ENCODE results near the gene KCNJ10. TPM values are rescaled to one million over a fixed set of nuclear protein-coding genes. Genes with fewer than 3 reads are reported as not detected.
A peak's percentile ranks its signal among the peaks of the same experiment; 100 is the strongest.

KCNJ10 gene
- total and polyA plus RNA-seq, 2 of the 13 experiments (the other 11 are each of a cell fraction or from before 2014, with no cell fraction given), result 4.4 to 10.3 TPM

- TF ChIP-seq ZBED4 (CRISPR knock-in tag; IDR thresholded peaks at IDR 0.05; ENCODE audit: borderline replicate concordance) (no peak), ZNF773 (CRISPR knock-in tag; IDR thresholded peaks at IDR 0.05; ENCODE audit: borderline replicate concordance) (no peak), RBAK (CRISPR knock-in tag; IDR thresholded peaks at IDR 0.05) (no peak), ZGPAT (CRISPR knock-in tag; IDR thresholded peaks at IDR 0.05) (no peak), NFATC3 (CRISPR knock-in tag; IDR thresholded peaks at IDR 0.05) (no peak), AGO2 (optimal IDR thresholded peaks at IDR 0.05; ENCODE audit: low read depth, low read length) (no peak), ZHX2 (IDR thresholded peaks at IDR 0.05; ENCODE audit: low read depth) (no peak), ZHX2 (CRISPR knock-in tag; IDR thresholded peaks at IDR 0.05; ENCODE audit: borderline replicate concordance) (no peak), DPF2 (CRISPR knock-in tag; IDR thresholded peaks at IDR 0.05; ENCODE audit: borderline replicate concordance, low read depth) (no peak), POGZ (CRISPR knock-in tag; IDR thresholded peaks at IDR 0.05) (0 out of 2 replicates have a peak, but pooled peaks have one; percentile 16), GFI1 (CRISPR knock-in tag; IDR thresholded peaks at IDR 0.05; ENCODE audit: borderline replicate concordance) (no peak), ZNF841 (CRISPR knock-in tag; IDR thresholded peaks at IDR 0.05; ENCODE audit: borderline replicate concordance) (no peak), ZNF362 (CRISPR knock-in tag; IDR thresholded peaks at IDR 0.05; ENCODE audit: borderline replicate concordance) (no peak), POLR2A (IDR thresholded peaks at IDR 0.05; ENCODE audit: insufficient read depth in 1 of 2, low read depth in 2 of 2, low read length in 2 of 2) (peak in 1 of 2 experiments; percentile 73; a peak in 2 of 4 replicates)
- TF ChIP-seq, protein P1, sequence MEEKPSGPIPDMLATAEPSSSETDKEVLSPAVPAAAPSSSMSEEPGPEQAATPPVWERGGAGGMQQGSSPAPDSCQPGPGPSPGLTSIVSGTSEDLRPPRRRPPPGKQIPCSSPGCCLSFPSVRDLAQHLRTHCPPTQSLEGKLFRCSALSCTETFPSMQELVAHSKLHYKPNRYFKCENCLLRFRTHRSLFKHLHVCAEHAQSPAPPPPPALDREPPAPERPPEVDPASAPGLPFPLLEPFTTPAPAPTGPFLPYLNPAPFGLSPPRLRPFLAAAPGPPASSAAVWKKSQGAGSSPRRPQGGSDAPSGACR (CRISPR knock-in tag; IDR thresholded peaks at IDR 0.05), result no peak
Observed at GRCh38 chr1:160097911-160098851, 28.2 kb upstream of the KCNJ10 start, which contains the start of gene IGSF8 (continued).

All from HepG2 (cell line).